Fibroblast of lung (primary cell): ENCODE measurements around the gene ACADVL. TPM values are rescaled to one million over a fixed set of nuclear protein-coding genes. Genes with fewer than 3 reads are reported as not detected.
"Not testable (repeated sequence)": the region's sequence is repeated elsewhere in the genome, so short reads cannot be mapped to it uniquely, and the experiment has no call there.

ENCODE experiments used
- DNase-seq, 2 donors: peaks; one replicate each; pipeline versions ENCODE4 v3.0.0 to v3.0.0-alpha.2; 2010; ENCODE audit warnings: low read depth in 2 of 2
- H2AFZ ChIP-seq: 2 replicates; pipeline ENCODE4 v1.5.1; 2012; ENCODE audit warnings: low read length, control low read depth, inconsistent platforms
- H3K27ac ChIP-seq: 2 replicates; pipeline ENCODE4 v1.5.1; 2011; ENCODE audit warnings: low read length, control low read depth; ENCODE audit not compliant: insufficient read depth
- H3K27me3 ChIP-seq: 2 replicates; pipeline ENCODE4 v1.5.1; 2011; ENCODE audit warnings: mild to moderate bottlenecking, low read length; ENCODE audit not compliant: control insufficient read depth, insufficient read depth
- H3K36me3 ChIP-seq: 2 replicates; pipeline ENCODE4 v1.5.1; 2011; ENCODE audit warnings: low read length; ENCODE audit not compliant: control insufficient read depth, insufficient read depth
- H3K4me1 ChIP-seq: 2 replicates; pipeline ENCODE4 v1.5.1; 2011; ENCODE audit warnings: low read length; ENCODE audit not compliant: control insufficient read depth, insufficient read depth; ENCODE audit errors: extremely low read depth
- H3K4me2 ChIP-seq: 2 replicates; pipeline ENCODE4 v1.5.1; 2011; ENCODE audit warnings: low read length, control low read depth; ENCODE audit not compliant: insufficient read depth; ENCODE audit errors: extremely low read depth
- H3K4me3 ChIP-seq, 4 experiments: fragments of 200-600 bp in 1 of 4; sonication (generic) in 1 of 4; replicated peaks in 1 of 4; 2 replicates each; pipeline ENCODE4 v1.5.1; 2011 to 2016; ENCODE audit warnings: low read length in 4 of 4, low read depth in 3 of 4, mild to moderate bottlenecking in 3 of 4, control low read depth in 2 of 4, inconsistent platforms in 1 of 4, mixed read lengths in 1 of 4; ENCODE audit not compliant: insufficient read depth in 1 of 4; ENCODE audit errors: control extremely low read depth in 1 of 4
- H3K79me2 ChIP-seq: 2 replicates; pipeline ENCODE4 v1.5.1; 2012; ENCODE audit warnings: mild to moderate bottlenecking, low read length, inconsistent platforms; ENCODE audit not compliant: control insufficient read depth, insufficient read depth
- H3K9ac ChIP-seq: 2 replicates; pipeline ENCODE4 v1.5.1; 2011; ENCODE audit warnings: mild to moderate bottlenecking, low read length, control low read depth; ENCODE audit not compliant: insufficient read depth
- H3K9me3 ChIP-seq: 2 replicates; pipeline ENCODE4 v1.5.1; 2012; ENCODE audit warnings: low read depth, low read length; ENCODE audit not compliant: control insufficient read depth, insufficient read depth
- H4K20me1 ChIP-seq: 2 replicates; pipeline ENCODE4 v1.5.1; 2011; ENCODE audit warnings: low read length; ENCODE audit not compliant: control insufficient read depth, insufficient read depth; ENCODE audit errors: extremely low read depth
- CTCF ChIP-seq, 2 donors: IDR thresholded peaks in 1 of 2; conservative IDR thresholded peaks in 1 of 2; 1 replicate in 1 of 2; 2 replicates in 1 of 2; pipeline ENCODE4 v1.5.1; 2011 to 2012; ENCODE audit warnings: low read length in 2 of 2, control low read depth in 1 of 2, inconsistent platforms in 1 of 2, low read depth in 1 of 2, mild to moderate bottlenecking in 1 of 2
- EZH2 ChIP-seq: IDR thresholded peaks from 2 replicates; pipeline ENCODE4 v1.5.1; 2012; ENCODE audit warnings: low read length, control low read depth, mild to moderate bottlenecking; ENCODE audit errors: missing control alignments
- polyA plus RNA-seq, 2 donors: library from polyadenylated mRNA; depleted of rRNA in 1 of 2; stranded (reverse) in 1 of 2; unstranded in 1 of 2; fragments of >200 nt; gene quantifications; 2 replicates each; pipeline ENCODE4 v1.2.1, GENCODE V29; 2011 to 2012; ENCODE audit warnings: missing spikeins in 1 of 2
- total RNA-seq: library from RNA; depleted of rRNA; stranded (reverse); fragments of >200 nt; gene quantifications from 2 replicates; pipeline ENCODE4 v1.2.1, GENCODE V29; 2014

The ACADVL gene
- total and polyA plus RNA-seq, 2 donors (not counting 1 experiment from before 2014, with no cell fraction given) = 129 to 313 TPM

- Histone ChIP-seq H3K4me1 (no peaks in the 10 kb centered on the region), H4K20me1 (no peaks in the 10 kb centered on the region), H3K4me3 (no peak overlapping the region), H2AFZ (no peak overlapping the region), H3K9ac (no peak overlapping the region), H3K4me2 (no peak overlapping the region), H3K36me3 (no peaks in the 10 kb centered on the region), H3K27me3 (peaks cover 2% of the 10 kb centered on the region), H3K27ac (no peak overlapping the region), H3K79me2 (no peaks in the 10 kb centered on the region), H3K9me3 (no peaks in the 10 kb centered on the region)
- DNase-seq = no peak
- TF ChIP-seq EZH2 (no peak), CTCF (conservative IDR thresholded peaks at IDR 0.05 in 1 of 2, IDR thresholded peaks at IDR 0.05 in 1 of 2; ENCODE audit: low read depth in 1 of 2, low read length in 2 of 2) (no peak)
Observed at GRCh38 chr17:7178973-7179316, 40.8 kb upstream of the ACADVL start.

GRCh38 chr17:7179317-7180254 lies 40.2 kb upstream of the ACADVL start, which contains the start of gene ASGR1:
Gene ASGR1, minus strand, starts transcription at chr17:7179370. Its CDS starts 807 bp downstream, at chr17:7178563.
- Histone ChIP-seq H2AFZ (no peak within 1 kb of the TSS), H3K27me3 (peaks cover 2% of the 10 kb centered on the region)

GRCh38 chr17:7182101-7182500 lies 37.6 kb upstream of the ACADVL start:
- H3K27me3 ChIP-seq = not testable (repeated sequence)

More at GRCh38 chr17:7179317-7180254, 40.2 kb upstream of the ACADVL start, which contains the start of gene ASGR1:
- Histone ChIP-seq H3K4me2 (peak within 1 kb of the TSS; percentile 98), H3K4me1 (no peaks in the 10 kb centered on the region), H4K20me1 (no peaks in the 10 kb centered on the region), H3K36me3 (no peaks in the 10 kb centered on the region), H3K4me3 (peak within 1 kb of the TSS in 1 of 4 experiments; percentile 70), H3K9ac (no peak within 1 kb of the TSS), H3K9me3 (no peaks in the 10 kb centered on the region), H3K79me2 (no peaks in the 10 kb centered on the region), H3K27ac (no peak within 1 kb of the TSS)
- TF ChIP-seq EZH2 = no peak
- no peak for TF ChIP-seq CTCF (conservative IDR thresholded peaks at IDR 0.05 in 1 of 2, IDR thresholded peaks at IDR 0.05 in 1 of 2; ENCODE audit: low read depth in 1 of 2, low read length in 2 of 2)
- DNase-seq = no peak

More at GRCh38 chr17:7182101-7182500, 37.6 kb upstream of the ACADVL start:
- DNase-seq, H3K9me3 ChIP-seq, H3K9ac ChIP-seq, H2AFZ ChIP-seq, H3K79me2 ChIP-seq, H3K4me2 ChIP-seq, H3K27ac ChIP-seq, H4K20me1 ChIP-seq, H3K36me3 ChIP-seq, H3K4me3 ChIP-seq, H3K4me1 ChIP-seq: not testable (repeated sequence)
